IPS-15b (cell line): ENCODE results near the gene SND1.

Source experiments
- H3K27me3 ChIP-seq: one replicate; pipeline ENCODE4 v1.6.1; 2013; ENCODE audit warnings: low read length; ENCODE audit not compliant: control insufficient read depth, insufficient read depth
- H3K36me3 ChIP-seq: one replicate; pipeline ENCODE4 v1.6.1; 2013; ENCODE audit warnings: low read length; ENCODE audit not compliant: control insufficient read depth, insufficient read depth
- H3K4me1 ChIP-seq: one replicate; pipeline ENCODE4 v1.6.1; 2013; ENCODE audit warnings: mild to moderate bottlenecking, low read length; ENCODE audit not compliant: control insufficient read depth, insufficient read depth
- H3K4me3 ChIP-seq: one replicate; pipeline ENCODE4 v1.5.1; 2013; ENCODE audit warnings: low read depth, low read length
- H3K9ac ChIP-seq: one replicate; pipeline ENCODE4 v1.6.1; 2013; ENCODE audit warnings: low read depth, mild to moderate bottlenecking, low read length
- H3K9me3 ChIP-seq: one replicate; pipeline ENCODE4 v1.6.1; 2013; ENCODE audit warnings: mild to moderate bottlenecking, low read length; ENCODE audit not compliant: control insufficient read depth, insufficient read depth

Gene SND1

GRCh38 chr7:127903892-127904669 lies 252.1 kb downstream of the SND1 start:
- Histone ChIP-seq H3K36me3 (no peaks in the 10 kb centered on the region), H3K9me3 (no peaks in the 10 kb centered on the region), H3K4me1 (peaks cover 46% of the 10 kb centered on the region), H3K27me3 (no peaks in the 10 kb centered on the region), H3K9ac (no peak overlapping the region), H3K4me3 (no peak overlapping the region)

- Histone ChIP-seq H3K36me3 (no peaks in the 10 kb centered on the region), H3K9ac (no peak overlapping the region)
Measured at GRCh38 chr7:127904670-127904985, 252.6 kb downstream of the SND1 start.

GRCh38 chr7:127905021-127905420 lies 253.0 kb downstream of the SND1 start:
- Histone ChIP-seq H3K36me3 (no peaks in the 10 kb centered on the region), H3K27me3 (no peaks in the 10 kb centered on the region), H3K4me1 (peaks cover 40% of the 10 kb centered on the region), H3K4me3 (no peak overlapping the region), H3K9me3 (no peaks in the 10 kb centered on the region), H3K9ac (no peak overlapping the region)

More at GRCh38 chr7:127904670-127904985, 252.6 kb downstream of the SND1 start:
- Histone ChIP-seq H3K4me3 (no peak overlapping the region), H3K9me3 (no peaks in the 10 kb centered on the region), H3K4me1 (peaks cover 43% of the 10 kb centered on the region), H3K27me3 (no peaks in the 10 kb centered on the region)

GRCh38 chr7:127905491-127906330 lies 253.7 kb downstream of the SND1 start:
- H3K4me1 ChIP-seq = peaks cover 34% of the 10 kb centered on the region
- no peaks in the 10 kb centered on the region for H3K36me3 ChIP-seq

GRCh38 chr7:127907110-127908040 lies 255.4 kb downstream of the SND1 start:
- Histone ChIP-seq H3K4me1 (peaks cover 17% of the 10 kb centered on the region), H3K9me3 (no peaks in the 10 kb centered on the region), H3K36me3 (no peaks in the 10 kb centered on the region), H3K4me3 (no peak overlapping the region), H3K27me3 (no peaks in the 10 kb centered on the region), H3K9ac (no peak overlapping the region)

More at GRCh38 chr7:127905491-127906330, 253.7 kb downstream of the SND1 start:
- no peaks in the 10 kb centered on the region for H3K9me3 ChIP-seq
- no peak overlapping the region for H3K9ac ChIP-seq
- no peaks in the 10 kb centered on the region for H3K27me3 ChIP-seq
- no peak overlapping the region for H3K4me3 ChIP-seq

GRCh38 chr7:127908430-127909258 lies 256.6 kb downstream of the SND1 start:
- no peaks in the 10 kb centered on the region for H3K36me3 ChIP-seq
- H3K4me1 ChIP-seq = peaks cover 20% of the 10 kb centered on the region
- H3K9ac ChIP-seq = no peak overlapping the region
- H3K27me3 ChIP-seq = no peaks in the 10 kb centered on the region
- H3K4me3 ChIP-seq = no peak overlapping the region
- no peaks in the 10 kb centered on the region for H3K9me3 ChIP-seq

- no peaks in the 10 kb centered on the region for H3K36me3 ChIP-seq
- H3K4me1 ChIP-seq = peaks cover 10% of the 10 kb centered on the region
- H3K9me3 ChIP-seq = no peaks in the 10 kb centered on the region
- no peak overlapping the region for H3K9ac ChIP-seq
- H3K27me3 ChIP-seq = no peaks in the 10 kb centered on the region
- H3K4me3 ChIP-seq = no peak overlapping the region
Measured at GRCh38 chr7:127909424-127910152, 257.6 kb downstream of the SND1 start.

- Histone ChIP-seq H3K9ac (no peak overlapping the region), H3K9me3 (no peaks in the 10 kb centered on the region), H3K4me3 (no peak overlapping the region), H3K36me3 (no peaks in the 10 kb centered on the region), H3K27me3 (no peaks in the 10 kb centered on the region), H3K4me1 (peaks cover 8% of the 10 kb centered on the region)
Measured at GRCh38 chr7:127910670-127911069, 258.7 kb downstream of the SND1 start.

- H3K27me3 ChIP-seq = no peaks in the 10 kb centered on the region
- no peak overlapping the region for H3K4me3 ChIP-seq
- peaks cover 6% of the 10 kb centered on the region for H3K4me1 ChIP-seq
- H3K9me3 ChIP-seq = no peaks in the 10 kb centered on the region
- H3K36me3 ChIP-seq = no peaks in the 10 kb centered on the region
- H3K9ac ChIP-seq = no peak overlapping the region
Measured at GRCh38 chr7:127911968-127912511, 260.0 kb downstream of the SND1 start.

- Histone ChIP-seq H3K4me1 (peaks cover 6% of the 10 kb centered on the region), H3K36me3 (no peaks in the 10 kb centered on the region), H3K9ac (no peak overlapping the region)
Measured at GRCh38 chr7:127912901-127913300, 260.9 kb downstream of the SND1 start.

More at GRCh38 chr7:127912901-127913300, 260.9 kb downstream of the SND1 start:
- Histone ChIP-seq H3K27me3 (no peaks in the 10 kb centered on the region), H3K9me3 (no peaks in the 10 kb centered on the region), H3K4me3 (no peak overlapping the region)
